ENCODE data around the gene IMPACT.

DNA sequence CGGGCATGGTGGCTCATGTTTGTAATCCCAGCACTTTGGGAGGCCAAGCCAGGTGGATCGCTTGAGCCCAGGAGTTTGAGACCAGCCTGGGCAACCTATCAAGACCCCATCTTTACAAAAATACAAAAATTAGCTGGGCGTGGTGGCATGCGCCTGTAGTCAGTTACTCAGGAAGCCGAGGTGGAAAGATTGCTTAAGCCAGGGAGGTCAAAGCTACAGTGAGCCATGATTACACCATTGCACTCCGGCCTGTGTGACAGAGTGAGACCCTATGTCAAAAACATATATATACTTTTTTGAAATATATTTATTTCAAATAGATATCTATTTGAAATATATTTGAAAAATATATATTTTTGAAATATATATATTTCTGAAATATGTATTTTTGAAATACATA is 39.8 kb upstream of the IMPACT start:
- no peak for TF ChIP-seq FOXP2 (optimal IDR thresholded peaks at IDR 0.05; ENCODE audit: control extremely low read depth, extremely low read length, insufficient read depth)
- TF ChIP-seq EZH2 (IDR thresholded peaks at IDR 0.05), result no peak
